Prostate gland (tissue), 2 donors: ENCODE data around the gene CRABP2. TPM values are rescaled to one million over a fixed set of nuclear protein-coding genes. Genes with fewer than 3 reads are reported as not detected.
A peak's percentile ranks its signal among the peaks of the same experiment; 100 is the strongest.

Experiments used
- DNase-seq: peaks from one replicate; pipeline ENCODE4 v3.0.0-alpha.2; 2019; ENCODE audit warnings: low spot score
- H3K27ac ChIP-seq, 2 donors: fragments of 200-600 bp; sonication (generic); 2 replicates each; pipeline ENCODE4 v1.5.1; 2017 to 2019
- H3K27me3 ChIP-seq: fragments of 200-600 bp; sonication (generic); replicated peaks from 2 replicates; pipeline ENCODE4 v1.5.1; 2019; ENCODE audit not compliant: insufficient read depth
- H3K36me3 ChIP-seq, 2 donors: fragments of 200-600 bp; sonication (generic); 1 replicate in 1 of 2; 2 replicates in 1 of 2; pipeline versions ENCODE4 v1.5.1 to v1.8.1; 2017 to 2019
- H3K4me1 ChIP-seq: fragments of 200-600 bp; sonication (generic); replicated peaks from 2 replicates; pipeline ENCODE4 v1.5.1; 2019
- H3K4me3 ChIP-seq, 2 donors: fragments of 200-600 bp; sonication (generic); 2 replicates each; pipeline ENCODE4 v1.5.1; 2017 to 2019
- H3K9me3 ChIP-seq: fragments of 200-600 bp; sonication (generic); 2 replicates; pipeline ENCODE4 v1.5.1; 2017
- CTCF ChIP-seq, 4 experiments: fragments of 200-600 bp in 2 of 4; fragments of 450-650 bp in 2 of 4; sonication (generic) in 2 of 4; IDR thresholded peaks; 1 replicate in 3 of 4; 2 replicates in 1 of 4; pipeline ENCODE4 v1.5.1; 2016 to 2019; ENCODE audit warnings: antibody characterized with exemption in 4 of 4, mild to moderate bottlenecking in 2 of 4, moderate library complexity in 2 of 4
- POLR2A ChIP-seq: fragments of 450-650 bp; IDR thresholded peaks from one replicate; pipeline ENCODE4 v1.6.1; 2016; ENCODE audit warnings: antibody characterized with exemption, mild to moderate bottlenecking
- POLR2AphosphoS5 ChIP-seq: sonication (generic); formaldehyde crosslinking; IDR thresholded peaks from one replicate; pipeline ENCODE4 v1.6.1; 2017; ENCODE audit warnings: antibody characterized with exemption
- WGBS: methylation state at CpG from one replicate; pipeline ENCODE4 v1.1.5; 2018; 5-methylcytosine and 5-hydroxymethylcytosine counted together
- intact Hi-C: fragments of 100-400 bp; cut with DNase I; formaldehyde crosslinking; loops from one replicate; pipeline ENCODE4 v1.14.2; 2022
- total RNA-seq, 2 donors: library from RNA; depleted of rRNA; stranded (reverse); fragments of >200 nt; gene quantifications; one replicate each; pipeline ENCODE4 v1.1.0, GENCODE V29; 2016

CRABP2 gene
- total RNA-seq, 2 donors from 2014 or later: 27.3 to 30.8 TPM

DNA sequence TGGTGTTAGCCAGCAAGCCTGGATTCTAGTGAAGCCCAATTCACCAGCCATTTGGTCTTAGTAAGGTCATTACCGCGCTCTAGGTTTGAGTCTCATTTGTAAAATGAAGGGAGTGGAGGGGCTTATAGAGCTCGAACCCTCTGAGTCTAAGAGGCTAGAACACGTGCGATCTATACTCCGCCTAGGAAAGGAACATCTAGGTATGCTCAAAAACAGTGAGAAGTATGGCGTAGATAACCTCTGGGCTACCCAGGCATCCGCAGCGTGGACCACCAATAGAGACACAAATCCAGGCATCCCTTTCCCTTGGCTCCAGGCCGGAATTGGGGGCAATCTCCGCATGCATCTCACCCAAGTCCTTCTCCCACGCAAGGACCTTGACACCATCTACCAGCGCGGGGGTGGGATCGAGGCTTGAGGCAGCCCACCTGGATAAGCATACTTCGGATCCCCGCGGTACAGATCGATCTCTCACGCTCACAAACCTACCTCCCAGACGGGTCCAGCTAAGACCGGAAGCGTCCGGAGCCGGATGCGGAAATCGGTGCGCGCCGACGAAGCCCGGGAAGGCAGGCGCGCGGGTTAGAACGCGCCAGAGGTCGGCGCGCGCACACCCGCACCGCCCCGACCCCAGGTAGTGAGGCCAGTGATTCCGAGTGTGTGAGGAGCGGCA lies 22.7 kb upstream of the CRABP2 start, which contains the start of gene METTL25B:
TSS of gene METTL25B (plus strand) at position 544 of the 673 bp plus-strand sequence. CDS start 636 bp downstream, outside the sequence.
- Histone ChIP-seq H3K4me1 (peaks cover 29% of the 10 kb centered on the region), H3K27me3 (no peaks in the 10 kb centered on the region), H3K36me3 (peaks cover 0 to 3% of the 10 kb centered on the region in 2 donors), H3K9me3 (no peaks in the 10 kb centered on the region), H3K27ac (peak within 1 kb of the TSS; percentile 94 to 97), H3K4me3 (peak within 1 kb of the TSS; percentile 68)
- intact Hi-C loops: no loop called here
- WGBS: under 1% methylated on average over 34 of the region's 46 CpGs
- TF ChIP-seq CTCF (IDR thresholded peaks at IDR 0.05) (peak in 2 of 4 experiments; percentile 3 to 12), POLR2AphosphoS5 (no peak)
- peak; percentile 73 for DNase-seq

DNA sequence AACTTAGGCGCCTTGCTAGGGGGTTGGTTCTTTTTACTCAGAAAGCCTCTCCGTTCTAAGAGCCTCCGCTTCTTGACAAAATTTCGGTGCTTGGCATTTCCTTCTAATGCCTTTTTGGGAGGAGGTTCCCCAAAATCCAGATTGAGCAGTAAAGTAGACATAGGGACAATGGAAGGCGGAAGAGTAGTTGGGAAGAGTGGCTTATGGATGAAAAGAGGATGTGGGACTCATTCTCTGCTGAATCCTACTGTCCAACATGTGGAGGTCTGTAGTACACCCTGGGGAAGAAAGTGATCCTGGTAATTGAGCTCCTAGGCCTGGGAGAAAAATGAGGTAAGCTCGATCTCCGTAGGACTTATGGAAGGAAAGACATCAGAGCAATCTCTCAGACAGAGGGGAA lies 22.1 kb upstream of the CRABP2 start:
- no peak for DNase-seq
- 48% methylated on average over 7 of the region's 7 CpGs for WGBS
- TF ChIP-seq POLR2A (no peak), CTCF (IDR thresholded peaks at IDR 0.05) (no peak), POLR2AphosphoS5 (no peak)
- Histone ChIP-seq H3K9me3 (no peaks in the 10 kb centered on the region), H3K4me3 (peak overlapping the region; percentile 68), H3K4me1 (peaks cover 29% of the 10 kb centered on the region), H3K27ac (peak overlapping the region; percentile 94 to 97), H3K36me3 (peaks cover 0 to 8% of the 10 kb centered on the region in 2 donors), H3K27me3 (no peaks in the 10 kb centered on the region)
- intact Hi-C loops: no loop called here

- no peak overlapping the region for H3K27ac ChIP-seq
- H3K36me3 ChIP-seq: peaks cover 0 to 8% of the 10 kb centered on the region in 2 donors
- peak; percentile 5 for TF ChIP-seq POLR2AphosphoS5
- peak in 3 of 4 experiments; percentile 32 to 57 (median 52) for TF ChIP-seq CTCF (IDR thresholded peaks at IDR 0.05)
- TF ChIP-seq POLR2A: no peak
- 41% methylated on average over 15 of the region's 15 CpGs for WGBS
- intact Hi-C loops: no loop called here
- no peak for DNase-seq
- peak overlapping the region; percentile 9 to 14 for H3K4me3 ChIP-seq
- H3K27me3 ChIP-seq: no peaks in the 10 kb centered on the region
- peaks cover 29% of the 10 kb centered on the region for H3K4me1 ChIP-seq
- no peaks in the 10 kb centered on the region for H3K9me3 ChIP-seq
These were observed 21.3 kb upstream of the CRABP2 start for GRCh38 chr1:156726549-156727226.

GRCh38 chr1:156725683-156726280 lies 20.4 kb upstream of the CRABP2 start:
- TF ChIP-seq CTCF (IDR thresholded peaks at IDR 0.05) (peak; percentile 88 to 97 (median 96)), POLR2AphosphoS5 (peak; percentile 73), POLR2A (no peak)
- peak overlapping the region; percentile 9 to 14 for H3K4me3 ChIP-seq
- H3K4me1 ChIP-seq: peaks cover 29% of the 10 kb centered on the region
- intact Hi-C loops: loop anchor here (1.0 kb wide), 1 partner anchor 35 kb away; no protein-coding TSS in a partner anchor
- H3K27me3 ChIP-seq: no peaks in the 10 kb centered on the region
- no peaks in the 10 kb centered on the region for H3K9me3 ChIP-seq
- WGBS: 12% methylated on average over 18 of the region's 18 CpGs
- H3K27ac ChIP-seq: peak overlapping the region in 1 of 2 donors; percentile 20
- DNase-seq: peak; percentile 85
- H3K36me3 ChIP-seq: peaks cover 0 to 8% of the 10 kb centered on the region in 2 donors
